ENCODE measurements around the gene ADAMTS17.

The ADAMTS17 gene

DNA sequence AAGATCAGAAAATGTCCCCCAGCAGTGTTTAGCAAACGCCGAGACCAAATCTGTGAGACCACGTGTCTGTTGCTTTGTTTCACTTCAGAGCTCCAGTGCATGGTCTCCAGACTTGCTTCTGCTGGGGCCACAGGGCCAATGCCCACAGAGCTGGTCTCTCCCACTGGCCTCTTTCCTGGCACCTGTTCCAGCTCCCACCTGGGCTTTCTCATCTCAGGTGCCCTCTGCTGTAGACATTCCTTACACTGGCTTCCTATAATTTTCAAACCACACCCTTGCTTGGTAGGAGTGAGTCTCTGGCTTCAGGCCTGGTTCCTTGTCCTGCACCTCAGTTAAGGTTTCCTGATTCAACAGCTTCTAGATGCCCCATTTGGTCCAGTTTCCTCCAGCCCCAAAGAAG lies 243.1 kb downstream of the ADAMTS17 start:
- no peak overlapping the region for H3K9ac ChIP-seq
- H3K27ac ChIP-seq = no peak overlapping the region
- H3K79me2 ChIP-seq = no peaks in the 10 kb centered on the region
- TF ChIP-seq, protein P1, sequence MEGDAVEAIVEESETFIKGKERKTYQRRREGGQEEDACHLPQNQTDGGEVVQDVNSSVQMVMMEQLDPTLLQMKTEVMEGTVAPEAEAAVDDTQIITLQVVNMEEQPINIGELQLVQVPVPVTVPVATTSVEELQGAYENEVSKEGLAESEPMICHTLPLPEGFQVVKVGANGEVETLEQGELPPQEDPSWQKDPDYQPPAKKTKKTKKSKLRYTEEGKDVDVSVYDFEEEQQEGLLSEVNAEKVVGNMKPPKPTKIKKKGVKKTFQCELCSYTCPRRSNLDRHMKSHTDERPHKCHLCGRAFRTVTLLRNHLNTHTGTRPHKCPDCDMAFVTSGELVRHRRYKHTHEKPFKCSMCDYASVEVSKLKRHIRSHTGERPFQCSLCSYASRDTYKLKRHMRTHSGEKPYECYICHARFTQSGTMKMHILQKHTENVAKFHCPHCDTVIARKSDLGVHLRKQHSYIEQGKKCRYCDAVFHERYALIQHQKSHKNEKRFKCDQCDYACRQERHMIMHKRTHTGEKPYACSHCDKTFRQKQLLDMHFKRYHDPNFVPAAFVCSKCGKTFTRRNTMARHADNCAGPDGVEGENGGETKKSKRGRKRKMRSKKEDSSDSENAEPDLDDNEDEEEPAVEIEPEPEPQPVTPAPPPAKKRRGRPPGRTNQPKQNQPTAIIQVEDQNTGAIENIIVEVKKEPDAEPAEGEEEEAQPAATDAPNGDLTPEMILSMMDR (IDR thresholded peaks at IDR 0.05) = no peak
- H3K4me2 ChIP-seq (ENCODE audit: low read length) = no peak overlapping the region
- no peak overlapping the region for H2AFZ ChIP-seq
- H3K4me1 ChIP-seq = no peaks in the 10 kb centered on the region
- H3K4me3 ChIP-seq (ENCODE audit: low read depth, low read length) = no peak overlapping the region
- no peaks in the 10 kb centered on the region for H3K27me3 ChIP-seq (ENCODE audit: control insufficient read depth, insufficient read depth, low read length)
- no peaks in the 10 kb centered on the region for H3K36me3 ChIP-seq (ENCODE audit: control insufficient read depth, insufficient read depth, low read length)
- no peaks in the 10 kb centered on the region for H3K9me3 ChIP-seq (ENCODE audit: control insufficient read depth, low read length)

DNA sequence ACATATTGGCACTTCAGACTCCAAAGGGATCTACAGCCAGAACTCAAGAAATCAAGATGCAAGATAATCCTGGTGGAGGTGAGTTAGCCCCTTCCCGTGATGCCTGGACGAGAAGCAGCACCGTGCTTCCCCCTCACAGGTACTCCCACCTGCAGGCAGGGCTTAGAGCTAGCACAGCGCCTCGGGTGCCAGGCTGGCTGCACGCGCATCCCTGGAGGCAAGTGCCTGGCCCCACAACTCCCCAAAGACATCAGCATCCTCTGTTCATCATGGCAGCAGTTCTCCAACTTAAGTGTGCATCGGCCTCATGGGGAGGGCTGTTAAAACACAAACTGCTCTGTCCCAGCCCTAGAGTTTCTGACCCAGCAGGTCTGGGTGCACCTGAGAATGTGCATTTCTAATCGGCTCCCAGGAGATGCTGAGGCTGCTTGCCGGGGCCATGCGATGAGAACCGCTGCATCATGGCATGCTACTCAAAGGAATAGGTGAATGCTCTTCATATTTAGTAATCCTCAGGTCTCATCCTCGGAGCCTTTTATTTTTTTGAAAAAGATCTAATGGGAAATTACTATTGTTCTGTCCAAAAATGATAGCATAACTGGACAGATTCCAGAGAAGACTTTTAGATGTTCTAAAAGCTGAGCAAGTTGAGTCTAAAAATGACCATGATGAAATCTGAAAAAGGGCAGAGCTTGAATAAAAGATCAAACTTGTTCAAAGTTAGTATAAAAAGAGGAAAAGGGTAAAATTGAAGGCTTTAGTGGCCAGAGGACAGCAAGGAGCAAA lies 244.2 kb downstream of the ADAMTS17 start:
- H3K79me2 ChIP-seq = no peaks in the 10 kb centered on the region
- H3K4me3 ChIP-seq (ENCODE audit: low read depth, low read length) = no peak overlapping the region
- TF ChIP-seq, protein P1 (IDR thresholded peaks at IDR 0.05) = no peak
- no peak overlapping the region for H3K27ac ChIP-seq
- no peak overlapping the region for H3K4me2 ChIP-seq (ENCODE audit: low read length)
- no peaks in the 10 kb centered on the region for H3K36me3 ChIP-seq (ENCODE audit: control insufficient read depth, insufficient read depth, low read length)
- H3K9me3 ChIP-seq (ENCODE audit: control insufficient read depth, low read length) = no peaks in the 10 kb centered on the region
- H3K4me1 ChIP-seq = no peaks in the 10 kb centered on the region
- no peak overlapping the region for H3K9ac ChIP-seq
- no peaks in the 10 kb centered on the region for H3K27me3 ChIP-seq (ENCODE audit: control insufficient read depth, insufficient read depth, low read length)
- no peak overlapping the region for H2AFZ ChIP-seq

DNA sequence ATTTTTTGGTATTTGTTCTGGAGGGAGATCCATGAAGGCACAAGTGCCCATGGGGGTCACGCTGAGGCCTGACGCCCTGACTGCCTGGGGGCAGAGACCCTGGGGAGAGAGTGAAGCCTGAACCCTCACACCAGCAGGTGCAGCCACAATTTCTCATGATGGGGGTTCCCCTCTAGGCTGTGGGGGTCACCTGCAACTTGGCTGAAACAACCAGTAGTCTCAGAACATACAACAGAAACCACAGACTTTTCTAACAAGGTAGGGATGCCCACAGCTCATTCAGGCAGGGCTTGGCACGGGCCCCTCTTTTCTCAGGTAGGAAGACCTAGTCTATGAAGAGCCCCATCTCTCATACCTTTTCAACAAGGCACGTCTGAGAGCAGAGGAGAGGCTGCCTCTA lies 245.1 kb downstream of the ADAMTS17 start:
- Histone ChIP-seq H3K36me3 (ENCODE audit: control insufficient read depth, insufficient read depth, low read length) (no peaks in the 10 kb centered on the region), H3K4me2 (ENCODE audit: low read length) (no peak overlapping the region), H3K4me1 (no peaks in the 10 kb centered on the region), H3K79me2 (no peaks in the 10 kb centered on the region), H3K9me3 (ENCODE audit: control insufficient read depth, low read length) (no peaks in the 10 kb centered on the region), H3K4me3 (ENCODE audit: low read depth, low read length) (no peak overlapping the region), H3K9ac (no peak overlapping the region), H2AFZ (no peak overlapping the region), H3K27ac (no peak overlapping the region), H3K27me3 (ENCODE audit: control insufficient read depth, insufficient read depth, low read length) (no peaks in the 10 kb centered on the region)
- TF ChIP-seq, protein P1 (IDR thresholded peaks at IDR 0.05) = no peak

DNA sequence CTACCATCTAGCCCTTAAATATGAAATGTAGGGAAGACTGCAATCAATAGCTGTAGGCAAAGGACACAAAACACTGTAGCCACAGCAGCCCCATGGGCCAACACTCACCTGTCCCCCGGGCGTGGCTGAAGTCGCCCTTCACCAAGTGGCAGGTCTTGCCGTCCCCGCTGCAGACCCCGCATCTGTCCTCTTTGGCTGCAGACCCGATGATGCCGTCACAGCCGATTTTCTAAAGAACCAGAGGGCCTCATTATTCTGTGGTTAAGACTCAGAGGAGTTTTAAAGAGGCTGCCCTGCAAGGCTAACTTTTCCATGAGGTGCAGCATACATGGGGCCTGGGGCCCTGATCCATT lies 245.6 kb downstream of the ADAMTS17 start:
- H3K27me3 ChIP-seq (ENCODE audit: control insufficient read depth, insufficient read depth, low read length) = no peaks in the 10 kb centered on the region
- TF ChIP-seq, protein P1 (IDR thresholded peaks at IDR 0.05) = no peak
- H3K4me2 ChIP-seq (ENCODE audit: low read length) = no peak overlapping the region
- no peak overlapping the region for H3K4me3 ChIP-seq (ENCODE audit: low read depth, low read length)
- H3K4me1 ChIP-seq = no peaks in the 10 kb centered on the region
- H2AFZ ChIP-seq = no peak overlapping the region
- H3K9ac ChIP-seq = no peak overlapping the region
- no peak overlapping the region for H3K27ac ChIP-seq
- no peaks in the 10 kb centered on the region for H3K79me2 ChIP-seq
- no peaks in the 10 kb centered on the region for H3K36me3 ChIP-seq (ENCODE audit: control insufficient read depth, insufficient read depth, low read length)
- H3K9me3 ChIP-seq (ENCODE audit: control insufficient read depth, low read length) = no peaks in the 10 kb centered on the region
